SK-N-SH treated with all-trans-retinoic acid at 6 μM for 48 hours (cell line): ENCODE data around the gene PLEKHA8.

Source experiments
- ARNTL ChIP-seq: fragments of 450-650 bp; formaldehyde crosslinking; IDR thresholded peaks from 2 replicates; pipeline ENCODE4 v1.5.0; 2020; ENCODE audit warnings: low read depth, mild to moderate bottlenecking, moderate library complexity, borderline replicate concordance
- ESRRG ChIP-seq: fragments of 250-450 bp; sonication (Bioruptor Pico); IDR thresholded peaks from 2 replicates; pipeline ENCODE4 v1.6.1; 2021; ENCODE audit warnings: mild to moderate bottlenecking
- PATZ1 ChIP-seq: fragments of 250-450 bp; sonication (Bioruptor Pico); IDR thresholded peaks from 2 replicates; pipeline ENCODE4 v1.8.0; 2020; ENCODE audit warnings: mild to moderate bottlenecking, moderate library complexity, borderline replicate concordance
- POU6F1 ChIP-seq: fragments of 250-450 bp; sonication (Bioruptor Pico); IDR thresholded peaks from 2 replicates; pipeline ENCODE4 v1.8.0; 2021; ENCODE audit warnings: low read depth, mild to moderate bottlenecking, moderate library complexity, borderline replicate concordance
- PPARA ChIP-seq: fragments of 250-450 bp; sonication (Bioruptor Pico); IDR thresholded peaks from 2 replicates; pipeline ENCODE4 v1.5.0; 2020; ENCODE audit warnings: mild to moderate bottlenecking, borderline replicate concordance
- RARB ChIP-seq: fragments of 250-450 bp; sonication (Bioruptor Pico); IDR thresholded peaks from 2 replicates; pipeline ENCODE4 v1.8.0; 2021; ENCODE audit warnings: mild to moderate bottlenecking, moderate library complexity
- TCF4 ChIP-seq: fragments of 250-450 bp; sonication (Bioruptor Pico); IDR thresholded peaks from 2 replicates; pipeline ENCODE4 v1.8.0; 2021; ENCODE audit warnings: mild to moderate bottlenecking, moderate library complexity, borderline replicate concordance
- TSHZ2 ChIP-seq: fragments of 250-450 bp; sonication (Bioruptor Pico); IDR thresholded peaks from 2 replicates; pipeline ENCODE4 v1.5.0; 2020; ENCODE audit warnings: mild to moderate bottlenecking, moderate library complexity
- ZFP30 ChIP-seq: fragments of 450-650 bp; formaldehyde crosslinking; IDR thresholded peaks from 2 replicates; pipeline ENCODE4 v1.5.0; 2022; ENCODE audit warnings: mild to moderate bottlenecking, moderate library complexity

- TF ChIP-seq PATZ1 (no peak), POU6F1 (CRISPR knock-in tag) (no peak), TSHZ2 (CRISPR knock-in tag) (no peak), ARNTL (CRISPR knock-in tag) (no peak), ZFP30 (CRISPR knock-in tag) (no peak), TCF4 (CRISPR knock-in tag) (no peak), PPARA (CRISPR knock-in tag) (no peak), RARB (no peak), ESRRG (CRISPR knock-in tag) (no peak)
These were observed 26.2 kb upstream of the PLEKHA8 start for GRCh38 chr7:30001998-30002397.
